Measurements from ENCODE around the gene MAP2K5. TPM values are rescaled to one million over a fixed set of nuclear protein-coding genes. Genes with fewer than 3 reads are reported as not detected.
A peak's percentile ranks its signal among the peaks of the same experiment; 100 is the strongest.

MAP2K5 gene
- total and polyA plus RNA-seq, 9 of the 15 experiments (the other 6 are each of a cell fraction or from before 2014, with no cell fraction given) = 0.41 to 16.5 (median 7.5) TPM

GRCh38 chr15:67833710-67834511, 291.4 kb downstream of the MAP2K5 start (continued):
- TF ChIP-seq, protein P1, sequence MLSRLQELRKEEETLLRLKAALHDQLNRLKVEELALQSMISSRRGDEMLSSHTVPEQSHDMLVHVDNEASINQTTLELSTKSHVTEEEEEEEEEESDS (CRISPR knock-in tag; IDR thresholded peaks at IDR 0.05) = no peak
- TF ChIP-seq L3MBTL2 (IDR thresholded peaks at IDR 0.05) (peak; percentile 59), UBTF (IDR thresholded peaks at IDR 0.05; ENCODE audit: borderline replicate concordance in 1 of 2, low read depth in 2 of 2, low read length in 2 of 2) (peak; percentile 69 to 73; a peak in 1 of 4 replicates), RUNX1 (IDR thresholded peaks at IDR 0.05; ENCODE audit: low read depth) (no peak), MYC (IDR thresholded peaks at IDR 0.05; ENCODE audit: low read depth, low read length) (0 out of 2 replicates have a peak, but pooled peaks have one; percentile 29), MYC (CRISPR knock-in tag; IDR thresholded peaks at IDR 0.05; ENCODE audit: borderline replicate concordance, low read depth) (no peak), CBFA2T3 (IDR thresholded peaks at IDR 0.05) (no peak), EP300 (IDR thresholded peaks at IDR 0.05; ENCODE audit: low read length) (no peak), TFAP4 (CRISPR knock-in tag; IDR thresholded peaks at IDR 0.05; ENCODE audit: borderline replicate concordance) (peak; percentile 40; the same call in 1 of the 2 replicates), RBM34 (IDR thresholded peaks at IDR 0.05; ENCODE audit: borderline replicate concordance, insufficient read depth, low read length) (no peak), CBFB (CRISPR knock-in tag; IDR thresholded peaks at IDR 0.05) (no peak), MAZ (CRISPR knock-in tag; conservative IDR thresholded peaks at IDR 0.05 in 1 of 2, IDR thresholded peaks at IDR 0.05 in 1 of 2) (peak in 1 of 2 experiments; percentile 40; a peak in 1 of 4 replicates), SP1 (CRISPR knock-in tag; IDR thresholded peaks at IDR 0.05) (no peak), SMARCC2 (IDR thresholded peaks at IDR 0.05; ENCODE audit: low read depth) (no peak), ZNF518B (CRISPR knock-in tag; IDR thresholded peaks at IDR 0.05) (no peak), MYNN (IDR thresholded peaks at IDR 0.05) (0 out of 2 replicates have a peak, but pooled peaks have one; percentile 23), MYNN (CRISPR knock-in tag; IDR thresholded peaks at IDR 0.05) (no peak)
- TF ChIP-seq, protein P2, sequence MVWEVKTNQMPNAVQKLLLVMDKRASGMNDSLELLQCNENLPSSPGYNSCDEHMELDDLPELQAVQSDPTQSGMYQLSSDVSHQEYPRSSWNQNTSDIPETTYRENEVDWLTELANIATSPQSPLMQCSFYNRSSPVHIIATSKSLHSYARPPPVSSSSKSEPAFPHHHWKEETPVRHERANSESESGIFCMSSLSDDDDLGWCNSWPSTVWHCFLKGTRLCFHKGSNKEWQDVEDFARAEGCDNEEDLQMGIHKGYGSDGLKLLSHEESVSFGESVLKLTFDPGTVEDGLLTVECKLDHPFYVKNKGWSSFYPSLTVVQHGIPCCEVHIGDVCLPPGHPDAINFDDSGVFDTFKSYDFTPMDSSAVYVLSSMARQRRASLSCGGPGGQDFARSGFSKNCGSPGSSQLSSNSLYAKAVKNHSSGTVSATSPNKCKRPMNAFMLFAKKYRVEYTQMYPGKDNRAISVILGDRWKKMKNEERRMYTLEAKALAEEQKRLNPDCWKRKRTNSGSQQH (CRISPR knock-in tag; IDR thresholded peaks at IDR 0.05) = no peak
